H1 (cell line): ENCODE measurements around the gene TSPEAR. TPM values are rescaled to one million over a fixed set of nuclear protein-coding genes. Genes with fewer than 3 reads are reported as not detected.

Experiments
- CTCF ChIA-PET: fragments of 300-600 bp; sonication (Branson Sonifier 250); formaldehyde crosslinking; loops from one replicate; lab custom pipeline; 2021; ENCODE audit not compliant: partially characterized antibody; lab: Charles Lee
- POLR2A ChIA-PET: fragments of 300-600 bp; sonication (Branson Sonifier 250); formaldehyde crosslinking; loops from one replicate; lab custom pipeline; 2021; ENCODE audit warnings: inconsistent platforms; ENCODE audit not compliant: partially characterized antibody; lab: Charles Lee
- DNase-seq, 2 experiments: peaks; one replicate each; pipeline versions ENCODE4 v3.0.0 to v3.0.0-alpha.2; 2010 to 2022; ENCODE audit warnings: low spot score in 2 of 2, low read depth in 1 of 2, mixed read lengths in 1 of 2
- FAIRE-seq: peaks from 2 replicates; lab custom pipeline; 2011; peaks lifted over from hg19 to GRCh38; lab: Jason Lieb, UNC
- H2AFZ ChIP-seq: 2 replicates; pipeline ENCODE4 v1.8.1; 2012; ENCODE audit warnings: low read length, inconsistent platforms
- H2AK5ac ChIP-seq: 2 replicates; pipeline ENCODE4 v1.6.1; 2013; ENCODE audit warnings: low read depth, low read length
- H2BK120ac ChIP-seq: replicated peaks from 2 replicates; pipeline ENCODE3; 2013; ENCODE audit warnings: low read depth, low read length, inconsistent platforms
- H2BK12ac ChIP-seq: 2 replicates; pipeline ENCODE4 v1.6.1; 2013; ENCODE audit warnings: low read depth, low read length
- H2BK15ac ChIP-seq: 2 replicates; pipeline ENCODE4 v1.6.1; 2013; ENCODE audit warnings: low read length
- H2BK20ac ChIP-seq: 2 replicates; pipeline ENCODE4 v1.6.1; 2013; ENCODE audit warnings: low read length
- H2BK5ac ChIP-seq: 2 replicates; pipeline ENCODE4 v1.6.1; 2013; ENCODE audit warnings: low read depth, low read length
- H3K14ac ChIP-seq: 2 replicates; pipeline ENCODE4 v1.6.1; 2013; ENCODE audit warnings: inconsistent platforms; ENCODE audit not compliant: insufficient read length
- H3K18ac ChIP-seq: 2 replicates; pipeline ENCODE4 v1.6.1; 2013; ENCODE audit warnings: low read length; ENCODE audit errors: extremely low read depth
- H3K23ac ChIP-seq: 2 replicates; pipeline ENCODE4 v1.6.1; 2013; ENCODE audit warnings: inconsistent platforms; ENCODE audit not compliant: insufficient read length
- H3K23me2 ChIP-seq: 2 replicates; pipeline ENCODE4 v1.6.1; 2013; ENCODE audit warnings: low read depth, low read length
- H3K27ac ChIP-seq: 2 replicates; pipeline ENCODE4 v1.6.1; 2011; ENCODE audit warnings: low read depth, low read length, inconsistent platforms
- H3K27me3 ChIP-seq, 4 experiments: replicated peaks in 1 of 4; 1 replicate in 1 of 4; 2 replicates in 3 of 4; pipeline versions ENCODE4 v1.6.1 to v1.8.1; 2011 to 2013; ENCODE audit warnings: low read length in 3 of 4, mild to moderate bottlenecking in 3 of 4, inconsistent platforms in 2 of 4, mixed read lengths in 2 of 4, moderate library complexity in 1 of 4; ENCODE audit not compliant: control insufficient read depth in 3 of 4, insufficient read depth in 3 of 4; ENCODE audit errors: extremely low read depth in 1 of 4
- H3K36me3 ChIP-seq, 4 experiments: 2 replicates each; pipeline versions ENCODE4 v1.6.1 to v1.8.1; 2011 to 2013; ENCODE audit warnings: mild to moderate bottlenecking in 4 of 4, low read length in 3 of 4, moderate library complexity in 2 of 4, control low read depth in 1 of 4, inconsistent platforms in 1 of 4; ENCODE audit not compliant: insufficient read depth in 4 of 4, control insufficient read depth in 2 of 4
- H3K4ac ChIP-seq: replicated peaks from 2 replicates; pipeline ENCODE3; 2013; ENCODE audit warnings: low read length, low read depth, mixed read lengths, inconsistent platforms; ENCODE audit not compliant: insufficient read length
- H3K4me1 ChIP-seq, 4 experiments: replicated peaks in 1 of 4; 1 replicate in 1 of 4; 2 replicates in 3 of 4; pipeline versions ENCODE4 v1.6.1 to v1.8.1; 2011 to 2013; ENCODE audit warnings: low read length in 3 of 4, inconsistent platforms in 2 of 4, mixed read lengths in 1 of 4; ENCODE audit not compliant: insufficient read depth in 4 of 4, control insufficient read depth in 3 of 4
- H3K4me2 ChIP-seq, 2 experiments: 2 replicates each; pipeline versions ENCODE4 v1.6.1 to v1.8.1; 2011 to 2013; ENCODE audit warnings: low read depth in 2 of 2, low read length in 2 of 2, control low read depth in 1 of 2, inconsistent platforms in 1 of 2, mild to moderate bottlenecking in 1 of 2; ENCODE audit not compliant: insufficient read depth in 1 of 2
- H3K4me3 ChIP-seq, 4 experiments: fragments of 200-600, 300-600 bp in 1 of 4; sonication (generic), shearing (Covaris generic), sonication (Bioruptor Twin) in 1 of 4; 2 replicates each; pipeline versions ENCODE4 v1.5.1 to v1.8.1; 2011 to 2016; ENCODE audit warnings: low read length in 4 of 4, low read depth in 3 of 4, control low read depth in 2 of 4, inconsistent platforms in 2 of 4, mild to moderate bottlenecking in 2 of 4, mixed read lengths in 1 of 4, moderate library complexity in 1 of 4; ENCODE audit not compliant: insufficient read depth in 2 of 4; ENCODE audit errors: extremely low read depth in 1 of 4
- H3K56ac ChIP-seq: replicated peaks from 2 replicates; pipeline ENCODE3; 2013; ENCODE audit warnings: low read depth, mild to moderate bottlenecking, mixed read lengths, low read length, inconsistent platforms; ENCODE audit not compliant: insufficient read length
- H3K79me1 ChIP-seq: 2 replicates; pipeline ENCODE4 v1.6.1; 2013; ENCODE audit warnings: low read depth, low read length, control low read depth
- H3K79me2 ChIP-seq, 2 experiments: 2 replicates each; pipeline versions ENCODE4 v1.6.1 to v1.8.1; 2012 to 2013; ENCODE audit warnings: low read length in 2 of 2, mild to moderate bottlenecking in 2 of 2, inconsistent platforms in 1 of 2; ENCODE audit not compliant: insufficient read depth in 2 of 2, control insufficient read depth in 1 of 2
- H3K9ac ChIP-seq, 4 experiments: replicated peaks in 1 of 4; 1 replicate in 1 of 4; 2 replicates in 3 of 4; pipeline versions ENCODE4 v1.6.1 to v1.8.1; 2011 to 2013; ENCODE audit warnings: low read depth in 3 of 4, low read length in 3 of 4, control low read depth in 2 of 4, mild to moderate bottlenecking in 2 of 4, moderate library complexity in 2 of 4, inconsistent platforms in 1 of 4; ENCODE audit errors: extremely low read depth in 1 of 4
- H3K9me3 ChIP-seq, 2 experiments: 2 replicates each; pipeline versions ENCODE4 v1.6.1 to v1.8.1; 2012 to 2013; ENCODE audit warnings: mild to moderate bottlenecking in 2 of 2, moderate library complexity in 2 of 2, control low read depth in 1 of 2, inconsistent platforms in 1 of 2, low read depth in 1 of 2, low read length in 1 of 2, mixed read lengths in 1 of 2; ENCODE audit not compliant: insufficient read depth in 2 of 2
- H4K20me1 ChIP-seq, 2 experiments: replicated peaks in 1 of 2; 2 replicates each; pipeline versions ENCODE3 to v1.8.1; 2011 to 2013; ENCODE audit warnings: inconsistent platforms in 2 of 2, low read length in 2 of 2, mild to moderate bottlenecking in 1 of 2; ENCODE audit not compliant: insufficient read depth in 2 of 2, control insufficient read depth in 1 of 2
- H4K5ac ChIP-seq: 2 replicates; pipeline ENCODE4 v1.6.1; 2013; ENCODE audit warnings: low read length, low read depth, mixed read lengths, inconsistent platforms; ENCODE audit not compliant: insufficient read length
- H4K8ac ChIP-seq: 2 replicates; pipeline ENCODE4 v1.8.0; 2013; ENCODE audit warnings: mild to moderate bottlenecking, moderate library complexity, low read length, inconsistent platforms; ENCODE audit not compliant: insufficient read depth; ENCODE audit errors: extremely low read depth
- H4K91ac ChIP-seq: replicated peaks from 2 replicates; pipeline ENCODE3; 2013; ENCODE audit warnings: low read length, mixed read lengths, inconsistent platforms; ENCODE audit not compliant: insufficient read length
- EP300 ChIP-seq, 2 experiments: IDR thresholded peaks; 1 replicate in 1 of 2; 2 replicates in 1 of 2; pipeline ENCODE4 v1.6.1; 2011 to 2012; ENCODE audit warnings: low read depth in 2 of 2, low read length in 2 of 2, mild to moderate bottlenecking in 2 of 2, borderline replicate concordance in 1 of 2, inconsistent platforms in 1 of 2, moderate library complexity in 1 of 2
- KDM4A ChIP-seq: IDR thresholded peaks from one replicate; pipeline ENCODE4 v1.7.1; 2012; ENCODE audit warnings: low read depth, mild to moderate bottlenecking, moderate library complexity, low read length, inconsistent platforms; ENCODE audit not compliant: severe bottlenecking
- MAX ChIP-seq: IDR thresholded peaks from 2 replicates; pipeline ENCODE4 v1.6.1; 2012; ENCODE audit warnings: inconsistent platforms
- NANOG ChIP-seq: IDR thresholded peaks from 2 replicates; pipeline ENCODE4 v1.6.1; 2011; ENCODE audit warnings: low read length, low read depth, mild to moderate bottlenecking, inconsistent platforms; ENCODE audit not compliant: insufficient read depth, poor library complexity, severe bottlenecking
- POLR2A ChIP-seq, 2 experiments: IDR thresholded peaks; 1 replicate in 1 of 2; 2 replicates in 1 of 2; pipeline ENCODE4 v1.6.1; 2011; ENCODE audit warnings: low read depth in 2 of 2, low read length in 2 of 2, mild to moderate bottlenecking in 2 of 2; ENCODE audit errors: control extremely low read depth in 1 of 2
- POU5F1 ChIP-seq: IDR thresholded peaks from 2 replicates; pipeline ENCODE4 v1.6.1; 2011; ENCODE audit warnings: low read depth, mild to moderate bottlenecking, low read length, moderate library complexity
- RFX5 ChIP-seq: IDR thresholded peaks from 2 replicates; pipeline ENCODE4 v1.6.1; 2011; ENCODE audit warnings: low read depth, low read length, improper control_type of control experiment, borderline replicate concordance
- RNF2 ChIP-seq: fragments of 200-900, 300-1000 bp; sonication (generic); IDR thresholded peaks from 2 replicates; pipeline ENCODE4 v1.7.1; 2016; ENCODE audit warnings: borderline replicate concordance, low read depth, mild to moderate bottlenecking, antibody characterized with exemption, low read length; ENCODE audit not compliant: poor library complexity, severe bottlenecking; ENCODE audit errors: missing control alignments
- SP1 ChIP-seq: IDR thresholded peaks from 2 replicates; pipeline ENCODE4 v1.6.1; 2011; ENCODE audit warnings: low read depth, low read length
- SRF ChIP-seq: IDR thresholded peaks from 2 replicates; pipeline ENCODE4 v1.6.1; 2011; ENCODE audit warnings: mild to moderate bottlenecking, low read depth, low read length, moderate library complexity
- TAF7 ChIP-seq: optimal IDR thresholded peaks from 2 replicates; pipeline ENCODE3; 2011; ENCODE audit warnings: low read depth, mild to moderate bottlenecking, inconsistent platforms, low read length, moderate library complexity, borderline replicate concordance
- WGBS, 2 experiments: shearing (Covaris generic) in 1 of 2; methylation state at CpG; one replicate each; pipeline versions ENCODE4 v1.1.6 to v1.1.7; 2013 to 2015; ENCODE audit warnings: low lambda C conversion rate in 2 of 2, mixed read lengths in 2 of 2, inconsistent platforms in 1 of 2, low coverage in 1 of 2, missing lambda C conversion rate in 1 of 2; ENCODE audit not compliant: insufficient replicate concordance in 2 of 2, insufficient coverage in 1 of 2, insufficient read length in 1 of 2; ENCODE audit errors: extremely low coverage in 1 of 2, missing lambda C conversion rate in 1 of 2; 5-methylcytosine and 5-hydroxymethylcytosine counted together
- polyA plus RNA-seq, 7 experiments: library from polyadenylated mRNA; depleted of rRNA in 3 of 7; stranded (reverse) in 5 of 7; unstranded in 2 of 7; fragments of >200 nt in 5 of 7; fragments of 200-250 nt in 2 of 7; gene quantifications; 1 replicate in 5 of 7; 2 replicates in 1 of 7; 4 replicates in 1 of 7; pipeline versions ENCODE4 v1.2.1 to v1.2.3, GENCODE V29; 2011 to 2013; ENCODE audit warnings: missing spikeins in 2 of 7, mixed read lengths in 2 of 7
- total RNA-seq: library from RNA; stranded (reverse); fragmentation: NEBNext Ultra II Directional; extraction: Animal tissue kit (Norgen Biotek cat#: 25700); gene quantifications from 2 replicates; pipeline ENCODE4 v1.2.1, GENCODE V29; 2021
- TF ChIP-seq, protein P1 (sequence below): IDR thresholded peaks from 2 replicates; pipeline ENCODE4 v1.6.1; 2011; ENCODE audit warnings: low read depth, mild to moderate bottlenecking, low read length; ENCODE audit not compliant: insufficient read depth

TSPEAR gene
- total and polyA plus RNA-seq, 2 of the 8 experiments (the other 6 are each of a cell fraction or from before 2014, with no cell fraction given): 0.58 to 0.89 TPM

DNA sequence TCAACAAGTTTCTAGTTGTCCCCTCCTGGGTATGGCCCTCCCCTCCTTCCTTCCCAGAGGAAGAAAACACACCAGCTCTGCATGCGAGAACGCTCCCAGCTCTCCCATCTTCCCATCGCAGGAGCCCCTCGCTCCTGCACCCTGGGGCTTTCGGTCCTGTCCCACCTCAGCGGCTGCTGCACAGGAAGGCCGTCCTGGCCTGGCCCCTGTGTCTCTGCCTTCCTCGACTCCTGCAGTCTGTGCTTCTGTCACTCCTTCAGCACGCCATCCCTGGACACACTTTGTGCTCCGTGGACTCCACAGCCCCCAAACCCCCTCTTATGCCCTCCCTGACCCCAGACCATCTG is 194.6 kb downstream of the TSPEAR start:
- H3K27ac ChIP-seq: no peak overlapping the region
- no peak overlapping the region; a peak in 1 of 4 replicates for H3K4me2 ChIP-seq
- FAIRE-seq (no peak), DNase-seq (no peak)
- no peaks in the 10 kb centered on the region for H3K79me1 ChIP-seq
- no peak overlapping the region for H3K4me3 ChIP-seq
- H3K4me1 ChIP-seq: peaks cover 0 to 3% (median 0%) of the 10 kb centered on the region in 4 experiments; a peak in 1 of 7 replicates
- H3K23me2 ChIP-seq: peaks cover 2% of the 10 kb centered on the region; the same call in 1 of the 2 replicates
- no peak overlapping the region; the same call in 1 of the 2 replicates for H3K18ac ChIP-seq
- no peak overlapping the region for H2AFZ ChIP-seq
- no peaks in the 10 kb centered on the region for H3K27me3 ChIP-seq
- H4K8ac ChIP-seq: 0 out of 2 replicates have a peak overlapping the region, but pooled peaks have one; percentile 15
- no peaks in the 10 kb centered on the region; a peak in 2 of 4 replicates for H3K9me3 ChIP-seq
- ChIA-PET CTCF (interaction anchor here (0.9 to 1.3 kb wide), 3 partner anchors 10 to 244 kb away, joined by 3 to 4 read pairs (median 3); no protein-coding TSS in a partner anchor), POLR2A (interaction anchor here (0.9 to 1.8 kb wide), 6 partner anchors 13 to 277 kb away, joined by 3 to 4 read pairs (median 4); no protein-coding TSS in a partner anchor)
- H4K20me1 ChIP-seq: no peaks in the 10 kb centered on the region
- H3K56ac ChIP-seq: no peak overlapping the region
- H4K91ac ChIP-seq: no peak overlapping the region
- no peaks in the 10 kb centered on the region for H3K79me2 ChIP-seq
- no peak overlapping the region for H4K5ac ChIP-seq
- H2BK5ac ChIP-seq: no peak overlapping the region
- no peaks in the 10 kb centered on the region for H3K36me3 ChIP-seq
- H3K4ac ChIP-seq: no peak overlapping the region
- H2BK120ac ChIP-seq: no peak overlapping the region
- no peak overlapping the region for H2BK15ac ChIP-seq
- H2BK20ac ChIP-seq: no peak overlapping the region
- 82% methylated on average over 9 of the region's 10 CpGs; no CpG with 5 or more reads in 1 of the 2 experiments for WGBS, 2 experiments
- H3K9ac ChIP-seq: no peak overlapping the region
- no peak overlapping the region for H2BK12ac ChIP-seq
- H3K23ac ChIP-seq: no peak overlapping the region
- no peak overlapping the region for H2AK5ac ChIP-seq
- H3K14ac ChIP-seq: no peak overlapping the region
- no peak for TF ChIP-seq KDM4A
- TF ChIP-seq RFX5: no peak
- TF ChIP-seq POLR2A (IDR thresholded peaks at IDR 0.05; ENCODE audit: control extremely low read depth in 1 of 2, low read depth in 2 of 2, low read length in 2 of 2): no peak
- no peak for TF ChIP-seq SP1
- no peak for TF ChIP-seq RNF2
- no peak for TF ChIP-seq POU5F1
- TF ChIP-seq SRF: no peak
- TF ChIP-seq EP300 (IDR thresholded peaks at IDR 0.05; ENCODE audit: borderline replicate concordance in 1 of 2, low read depth in 2 of 2, low read length in 2 of 2): no peak
- TF ChIP-seq NANOG: no peak
- TF ChIP-seq, protein P1, sequence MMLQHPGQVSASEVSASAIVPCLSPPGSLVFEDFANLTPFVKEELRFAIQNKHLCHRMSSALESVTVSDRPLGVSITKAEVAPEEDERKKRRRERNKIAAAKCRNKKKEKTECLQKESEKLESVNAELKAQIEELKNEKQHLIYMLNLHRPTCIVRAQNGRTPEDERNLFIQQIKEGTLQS: no peak
- no peak for TF ChIP-seq MAX
- no peak for TF ChIP-seq TAF7
